GM19328 (cell line): ENCODE data around the gene CHMP1A.
"Not testable (repeated sequence)": the region's sequence is repeated elsewhere in the genome, so short reads cannot be mapped to it uniquely, and the experiment has no call there.

ENCODE experiments used
- ATAC-seq: cut with Tn5 transposase; IDR thresholded peaks from one replicate; pipeline ENCODE4 v1.9.1; 2021; ENCODE audit warnings: mild to moderate bottlenecking, moderate library complexity; ENCODE audit not compliant: unreplicated experiment

The CHMP1A gene

GRCh38 chr16:89661215-89661614 lies 3.7 kb upstream of the CHMP1A start:
- no peak for ATAC-seq

GRCh38 chr16:89660146-89660545 lies 2.6 kb upstream of the CHMP1A start:
- ATAC-seq = no peak

GRCh38 chr16:89658221-89658879 lies 842 bp upstream of the CHMP1A start:
- ATAC-seq = no peak

GRCh38 chr16:89656435-89657121 lies 930 bp downstream of the CHMP1A start:
- no peak for ATAC-seq

- no peak for ATAC-seq
Observed at GRCh38 chr16:89655062-89655643, 2.4 kb downstream of the CHMP1A start.

GRCh38 chr16:89653656-89654295 lies 3.7 kb downstream of the CHMP1A start:
- no peak for ATAC-seq

DNA sequence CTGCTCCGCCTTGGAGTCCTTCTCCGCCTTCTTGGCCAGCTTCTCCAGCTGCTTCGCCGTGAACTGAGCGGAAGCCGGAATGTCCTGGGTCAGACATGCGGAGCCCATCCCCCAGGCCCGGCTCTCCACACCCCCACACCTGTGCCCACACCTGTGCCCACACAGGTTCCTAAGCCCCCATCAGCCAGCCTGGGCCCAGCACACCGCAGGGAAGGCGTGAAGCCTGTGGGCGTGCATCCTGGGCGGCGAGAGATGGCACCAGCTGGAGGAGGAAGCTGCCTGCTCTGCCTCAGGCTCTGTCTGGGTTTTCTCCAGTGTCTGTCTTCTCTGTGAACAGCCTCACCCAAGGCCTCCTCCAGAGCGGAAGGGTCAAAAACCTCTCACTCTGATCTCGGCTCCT lies 5.9 kb downstream of the CHMP1A start:
- no peak for ATAC-seq

DNA sequence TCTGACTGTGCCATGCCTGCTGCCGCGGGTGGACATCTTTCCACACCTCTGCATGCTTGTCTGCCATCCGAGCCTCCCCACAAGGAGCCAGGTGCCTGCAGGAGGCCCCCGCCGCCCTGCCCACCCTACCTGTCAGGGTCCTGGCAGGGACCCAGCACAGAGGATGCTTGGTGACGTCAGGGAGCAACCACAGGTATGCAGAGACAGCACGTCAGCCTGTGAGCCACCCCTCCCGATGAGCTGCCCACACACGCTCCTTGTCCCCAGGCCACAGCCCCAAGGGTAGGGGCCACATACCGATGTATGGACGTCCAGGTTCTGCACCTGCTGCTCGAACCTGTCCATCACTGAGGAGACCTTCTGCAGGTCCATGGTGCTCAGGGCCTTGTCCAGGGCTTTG lies 10.6 kb downstream of the CHMP1A start:
- ATAC-seq = no peak

- ATAC-seq = no peak
Observed at GRCh38 chr16:89646270-89646669, 11.2 kb downstream of the CHMP1A start.

GRCh38 chr16:89645122-89645521 lies 12.4 kb downstream of the CHMP1A start:
- ATAC-seq = no peak

- no peak for ATAC-seq
Observed at GRCh38 chr16:89643769-89644300, 13.7 kb downstream of the CHMP1A start.

DNA sequence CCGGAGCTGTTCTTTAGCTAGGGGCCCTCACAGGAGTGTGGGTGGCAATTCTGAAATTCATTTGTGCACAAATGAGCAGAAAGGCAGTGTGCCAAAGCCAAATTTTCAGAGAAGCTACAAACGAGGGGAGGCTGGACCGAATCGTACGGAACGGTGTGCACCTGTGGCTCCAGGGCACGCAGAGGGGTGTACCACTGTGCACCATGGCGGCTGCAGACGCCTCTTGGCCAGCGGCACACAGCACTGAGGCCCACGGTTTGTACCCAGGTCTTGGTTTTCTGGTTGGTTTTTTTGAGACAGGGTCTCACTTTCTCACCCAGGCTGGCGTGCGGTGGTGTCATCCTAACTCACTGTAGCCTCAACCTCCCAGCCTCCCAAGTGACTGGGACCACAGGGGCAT lies 14.9 kb downstream of the CHMP1A start:
- ATAC-seq = no peak

DNA sequence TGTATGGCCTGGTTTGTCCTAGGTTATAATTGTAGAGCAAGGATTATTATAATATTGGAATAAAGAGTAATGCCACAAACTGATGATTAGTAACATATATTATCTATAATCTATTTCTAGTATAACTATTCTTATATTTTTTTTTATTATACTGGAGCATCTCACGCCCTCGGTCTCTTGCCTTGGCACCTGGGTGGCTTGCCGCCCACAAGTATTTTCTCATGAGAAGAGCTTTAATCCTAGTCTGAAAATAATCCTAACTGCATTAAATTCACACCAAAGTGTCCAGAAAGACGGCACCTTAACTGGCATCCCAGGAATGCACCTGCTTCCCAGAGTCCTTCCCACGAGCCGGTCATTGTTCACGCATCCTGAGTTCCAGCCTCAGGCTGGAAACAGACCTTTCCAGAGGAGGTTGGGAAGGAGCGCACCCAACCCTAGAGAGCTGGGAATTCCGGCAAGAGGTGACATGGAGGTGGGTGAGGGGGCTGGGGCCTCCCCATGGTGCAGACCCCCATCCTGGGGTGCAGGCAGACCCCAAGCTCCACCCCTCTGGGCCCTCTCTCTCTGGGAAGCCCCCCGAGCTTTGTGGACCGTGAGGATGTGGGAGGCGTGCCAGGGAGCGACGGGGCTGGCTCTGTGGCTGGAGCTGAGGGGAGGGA lies 15.9 kb downstream of the CHMP1A start:
- no peak for ATAC-seq

- ATAC-seq = no peak
Observed at GRCh38 chr16:89639385-89639784, 18.1 kb downstream of the CHMP1A start.

DNA sequence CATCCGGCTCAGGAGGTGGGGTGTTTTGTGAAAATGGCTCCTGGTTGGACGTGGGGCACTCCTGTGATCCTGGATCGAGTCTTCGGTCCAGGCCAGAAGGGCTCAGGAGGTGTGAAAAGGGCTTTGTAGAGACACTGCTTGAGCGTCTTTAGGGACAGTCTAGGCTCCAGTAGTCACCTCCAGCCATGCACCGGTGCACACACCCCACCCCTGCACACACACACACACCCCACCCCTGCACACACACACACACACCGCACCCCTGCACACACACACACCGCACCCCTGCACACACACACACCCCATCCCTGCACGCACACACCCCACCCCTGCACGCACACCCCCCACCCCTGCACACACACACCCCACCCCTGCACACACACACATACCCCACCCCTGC lies 19.1 kb downstream of the CHMP1A start:
- ATAC-seq = no peak

DNA sequence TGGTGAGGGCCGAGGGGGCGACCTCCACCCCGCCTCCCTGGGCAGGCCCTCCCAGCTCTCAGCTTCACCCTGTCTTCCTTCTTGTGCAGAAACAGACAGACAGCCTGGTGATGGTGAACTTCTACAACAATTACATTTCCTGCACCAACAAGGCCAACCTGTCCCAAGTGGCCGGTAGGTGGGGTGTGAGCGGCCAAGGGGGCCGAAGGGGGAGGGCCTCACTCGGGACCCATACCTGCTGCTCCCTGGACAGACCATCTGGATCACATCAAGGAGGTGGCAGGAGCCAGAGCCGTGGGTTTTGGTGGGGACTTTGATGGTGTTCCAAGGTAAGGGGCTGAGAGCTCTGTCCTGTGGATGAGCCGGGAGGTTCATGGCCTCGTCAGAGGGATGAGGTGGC lies 20.1 kb downstream of the CHMP1A start:
- no peak for ATAC-seq

DNA sequence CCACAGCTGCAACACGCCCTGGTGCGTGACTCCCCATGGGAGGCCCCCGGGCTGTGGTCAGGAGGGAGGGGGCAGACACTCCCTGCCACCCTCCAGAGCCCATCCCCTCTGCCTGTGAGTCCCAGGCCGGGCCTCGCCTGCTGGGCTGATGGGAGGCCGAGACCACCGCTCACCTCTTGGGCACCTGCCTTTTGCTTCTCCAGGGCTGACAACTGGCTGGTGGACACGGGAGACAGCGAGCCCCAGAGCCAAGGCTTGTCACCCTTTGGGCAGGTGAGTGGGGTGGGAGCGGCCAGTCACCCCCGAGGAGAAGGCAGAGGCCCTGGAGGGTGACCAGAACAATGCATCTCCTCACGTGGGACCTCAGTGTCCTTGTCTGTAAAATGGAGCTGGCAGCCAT lies 20.8 kb downstream of the CHMP1A start:
- no peak for ATAC-seq

DNA sequence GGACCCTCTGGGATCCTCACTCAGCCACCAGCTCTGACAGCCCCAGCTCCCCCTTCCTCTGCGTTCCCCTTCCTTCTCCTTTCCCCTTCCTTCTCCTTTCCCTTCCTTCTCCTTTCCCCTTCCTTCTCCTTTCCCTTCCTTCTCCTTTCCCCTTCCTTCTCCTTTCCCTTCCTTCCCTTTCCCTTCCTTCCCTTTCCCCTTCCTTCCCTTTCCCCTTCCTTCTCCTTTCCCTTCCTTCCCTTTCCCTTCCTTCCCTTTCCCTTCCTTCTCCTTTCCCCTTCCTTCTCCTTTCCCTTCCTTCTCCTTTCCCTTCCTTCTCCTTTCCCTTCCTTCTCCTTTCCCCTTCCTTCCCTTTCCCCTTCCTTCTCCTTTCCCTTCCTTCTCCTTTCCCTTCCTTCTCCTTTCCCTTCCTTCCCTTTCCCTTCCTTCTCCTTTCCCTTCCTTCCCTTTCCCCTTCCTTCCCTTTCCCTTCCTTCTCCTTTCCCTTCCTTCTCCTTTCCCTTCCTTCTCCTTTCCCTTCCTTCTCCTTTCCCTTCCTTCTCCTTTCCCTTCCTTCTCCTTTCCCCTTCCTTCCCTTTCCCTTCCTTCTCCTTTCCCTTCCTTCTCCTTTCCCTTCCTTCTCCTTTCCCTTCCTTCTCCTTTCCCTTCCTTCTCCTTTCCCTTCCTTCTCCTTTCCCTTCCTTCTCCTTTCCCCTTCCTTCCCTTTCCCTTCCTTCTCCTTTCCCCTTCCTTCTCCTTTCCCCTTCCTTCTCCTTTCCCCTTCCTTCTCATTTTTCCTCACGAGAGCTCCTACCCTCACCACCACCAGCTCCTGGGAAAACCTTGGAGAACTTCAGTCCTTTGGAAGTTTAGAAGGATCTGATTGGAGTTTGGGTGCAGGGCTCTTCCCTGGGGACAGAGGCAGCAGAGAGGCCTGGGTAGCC lies 22.8 kb downstream of the CHMP1A start:
- not testable (repeated sequence) for ATAC-seq

DNA sequence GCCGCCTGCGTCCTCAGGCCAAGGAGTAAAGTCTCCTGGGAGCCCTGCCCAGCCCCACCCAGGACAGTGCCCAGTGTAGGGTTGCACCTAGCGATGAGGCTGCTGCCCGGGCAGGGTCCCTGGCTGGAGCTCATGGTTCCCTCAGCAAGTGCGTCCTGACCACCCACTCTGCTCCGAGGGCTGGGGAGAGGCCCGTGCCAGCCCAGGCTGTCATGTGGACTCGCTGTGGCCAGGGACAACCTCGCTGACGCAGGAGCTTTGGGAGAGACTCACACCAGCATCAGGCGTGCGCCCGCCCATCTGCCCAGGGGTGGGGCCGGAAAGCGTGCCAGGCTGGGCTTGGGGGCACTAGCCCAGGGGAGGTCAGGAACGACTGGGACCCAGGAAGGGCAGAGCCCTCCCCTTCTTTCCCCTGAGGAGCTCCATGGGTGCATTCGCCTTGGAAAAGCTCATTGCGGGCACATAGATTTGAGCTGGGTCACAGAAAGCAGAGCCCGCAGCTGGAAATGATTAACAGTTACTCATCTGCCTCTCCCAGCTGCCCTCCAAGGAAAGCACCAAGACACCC lies 24.4 kb downstream of the CHMP1A start:
- no peak for ATAC-seq
